Brain microvascular endothelial cell (primary cell): ENCODE data around the gene SH3BP4.

Experiments
- DNase-seq: peaks from one replicate; pipeline ENCODE4 v3.0.0-alpha.2; 2020
- H3K27ac ChIP-seq: fragments of 250-450 bp; sonication (Bioruptor Pico); 2 replicates; pipeline ENCODE4 v1.5.1; 2020; ENCODE audit warnings: mild to moderate bottlenecking, moderate library complexity
- H3K27me3 ChIP-seq: fragments of 250-450 bp; sonication (Bioruptor Pico); replicated peaks from 2 replicates; pipeline ENCODE4 v1.5.1; 2020; ENCODE audit warnings: mild to moderate bottlenecking
- H3K36me3 ChIP-seq: fragments of 250-450 bp; sonication (Bioruptor Pico); replicated peaks from 2 replicates; pipeline ENCODE4 v1.5.1; 2020; ENCODE audit warnings: mild to moderate bottlenecking
- H3K4me3 ChIP-seq: 2 replicates; pipeline ENCODE4 v1.5.1; 2011; ENCODE audit warnings: low read depth, mild to moderate bottlenecking, control low read depth, low read length, moderate library complexity
- in situ Hi-C: cut with HindIII; loops from 2 replicates; pipeline ENCODE4 v1.10.0; 2017; ENCODE audit warnings: low sequenced_read_pairs, low pct_ligation_motif_present
- TF ChIP-seq, protein P1 (sequence below): IDR thresholded peaks from 2 replicates; pipeline ENCODE4 v1.5.1; 2011; ENCODE audit warnings: low read depth, mild to moderate bottlenecking, moderate library complexity, low read length, control low read depth, inconsistent platforms; ENCODE audit errors: missing control alignments

The SH3BP4 gene

DNA sequence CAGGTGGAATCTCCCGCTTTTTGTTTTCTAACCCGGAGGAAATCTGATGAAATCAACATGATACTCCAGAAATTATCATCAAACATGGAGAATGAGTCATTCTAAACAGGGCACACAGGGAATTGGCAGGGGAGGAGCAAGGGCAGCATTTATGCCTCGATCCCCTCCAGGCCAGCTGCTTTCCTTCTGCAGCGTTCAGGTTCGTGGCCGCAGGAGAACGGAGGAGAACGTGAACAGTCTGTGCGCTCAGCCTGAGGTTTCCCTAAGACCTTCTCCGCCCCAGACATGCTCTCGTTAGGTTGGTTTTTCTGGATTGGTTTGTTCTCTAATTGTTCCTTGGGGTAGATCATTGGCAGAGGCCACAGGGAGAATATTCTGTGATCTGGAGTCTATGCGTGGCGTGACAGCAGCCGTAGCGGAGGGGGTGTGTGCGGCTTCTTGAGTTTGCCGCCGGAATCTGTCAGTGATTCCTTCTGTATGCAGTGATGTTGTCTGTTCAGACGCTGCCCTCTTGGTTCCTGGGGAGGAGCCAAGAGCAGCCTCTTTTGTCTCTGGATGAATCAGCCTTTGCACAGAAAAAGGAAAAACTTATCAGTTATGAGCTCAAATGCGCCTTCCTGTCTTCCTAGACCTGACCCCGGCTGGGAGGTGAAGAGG, 75.9 kb downstream of the SH3BP4 start:
- no peaks in the 10 kb centered on the region for H3K36me3 ChIP-seq
- in situ Hi-C loops, result no loop called here
- no peaks in the 10 kb centered on the region for H3K27me3 ChIP-seq
- H3K4me3 ChIP-seq, result no peak overlapping the region
- DNase-seq, result peak; percentile 73
- peak overlapping the region; percentile 68 for H3K27ac ChIP-seq
- TF ChIP-seq, protein P1, sequence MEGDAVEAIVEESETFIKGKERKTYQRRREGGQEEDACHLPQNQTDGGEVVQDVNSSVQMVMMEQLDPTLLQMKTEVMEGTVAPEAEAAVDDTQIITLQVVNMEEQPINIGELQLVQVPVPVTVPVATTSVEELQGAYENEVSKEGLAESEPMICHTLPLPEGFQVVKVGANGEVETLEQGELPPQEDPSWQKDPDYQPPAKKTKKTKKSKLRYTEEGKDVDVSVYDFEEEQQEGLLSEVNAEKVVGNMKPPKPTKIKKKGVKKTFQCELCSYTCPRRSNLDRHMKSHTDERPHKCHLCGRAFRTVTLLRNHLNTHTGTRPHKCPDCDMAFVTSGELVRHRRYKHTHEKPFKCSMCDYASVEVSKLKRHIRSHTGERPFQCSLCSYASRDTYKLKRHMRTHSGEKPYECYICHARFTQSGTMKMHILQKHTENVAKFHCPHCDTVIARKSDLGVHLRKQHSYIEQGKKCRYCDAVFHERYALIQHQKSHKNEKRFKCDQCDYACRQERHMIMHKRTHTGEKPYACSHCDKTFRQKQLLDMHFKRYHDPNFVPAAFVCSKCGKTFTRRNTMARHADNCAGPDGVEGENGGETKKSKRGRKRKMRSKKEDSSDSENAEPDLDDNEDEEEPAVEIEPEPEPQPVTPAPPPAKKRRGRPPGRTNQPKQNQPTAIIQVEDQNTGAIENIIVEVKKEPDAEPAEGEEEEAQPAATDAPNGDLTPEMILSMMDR, result no peak

DNA sequence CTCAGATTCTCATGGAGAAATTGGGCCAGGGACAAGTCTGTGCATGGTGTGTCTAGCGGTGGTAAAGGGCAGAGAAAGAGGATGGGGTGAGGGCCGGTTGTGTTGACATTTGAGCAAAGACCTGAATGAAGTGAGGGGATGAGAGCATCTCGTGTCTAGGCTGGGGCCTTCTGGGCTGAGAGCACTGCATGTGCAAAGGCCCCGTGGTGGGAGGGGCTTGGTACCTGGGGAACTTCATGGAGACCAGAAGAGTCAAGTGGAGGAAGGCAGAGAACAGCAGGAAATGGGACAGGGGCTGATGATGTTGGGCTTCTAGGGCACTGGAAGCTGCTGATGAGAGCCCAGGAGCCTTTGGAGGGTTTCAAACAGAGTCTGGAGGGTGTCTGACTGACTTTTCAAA, 76.8 kb downstream of the SH3BP4 start:
- no peak for DNase-seq
- no peak overlapping the region for H3K27ac ChIP-seq

DNA sequence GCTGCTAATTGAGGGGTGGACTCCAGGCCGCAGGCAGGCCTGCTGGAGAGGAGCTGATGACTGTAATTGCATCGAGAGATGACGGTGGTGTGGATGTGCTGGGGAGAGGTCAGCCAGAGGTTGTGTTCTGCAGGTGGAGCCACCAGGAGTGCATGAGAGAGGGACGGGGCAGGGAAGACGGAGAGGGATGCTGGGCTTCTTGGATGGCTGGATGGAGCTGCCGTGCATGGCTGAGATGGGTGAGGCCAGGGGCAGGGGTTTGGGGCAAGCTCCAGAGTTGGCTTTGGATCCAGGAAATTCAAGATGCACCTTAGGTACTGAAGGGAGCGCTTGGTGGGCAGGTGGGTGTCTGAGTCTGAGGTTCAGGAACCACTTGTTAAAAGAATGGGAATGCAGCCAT, 77.2 kb downstream of the SH3BP4 start:
- in situ Hi-C loops, result no loop called here
- Histone ChIP-seq H3K27ac (no peak overlapping the region), H3K27me3 (no peaks in the 10 kb centered on the region), H3K4me3 (no peak overlapping the region), H3K36me3 (peaks cover 2% of the 10 kb centered on the region)
- no peak for DNase-seq
- TF ChIP-seq, protein P1, result no peak

More for the DNA sequence above, 76.8 kb downstream of the SH3BP4 start:
- TF ChIP-seq, protein P1, result no peak
- no peaks in the 10 kb centered on the region for H3K27me3 ChIP-seq
- H3K4me3 ChIP-seq, result no peak overlapping the region
- H3K36me3 ChIP-seq, result peaks cover 2% of the 10 kb centered on the region
- in situ Hi-C loops, result no loop called here

DNA sequence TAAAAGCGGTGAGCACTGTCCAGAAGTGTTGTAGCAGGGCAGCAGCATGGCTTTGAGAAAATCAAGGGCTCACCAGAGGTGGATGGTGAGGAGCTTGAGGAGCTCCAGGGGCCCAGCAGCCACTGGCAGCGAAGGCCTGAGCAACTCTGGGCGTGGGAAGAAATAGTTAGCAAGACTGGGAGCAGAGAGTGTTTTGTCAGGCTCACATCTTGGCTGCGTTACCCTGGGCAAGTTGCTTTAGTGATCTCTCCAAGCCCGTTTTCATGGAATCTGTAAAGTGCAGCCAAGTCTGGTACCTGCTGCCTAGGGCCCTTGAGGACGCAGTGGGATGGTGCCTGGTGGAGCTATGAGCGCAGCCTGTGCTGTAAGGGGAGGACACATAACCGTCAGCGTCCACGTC, 78.3 kb downstream of the SH3BP4 start:
- Histone ChIP-seq H3K27ac (no peak overlapping the region), H3K4me3 (no peak overlapping the region), H3K27me3 (no peaks in the 10 kb centered on the region), H3K36me3 (peaks cover 5% of the 10 kb centered on the region)
- DNase-seq, result no peak
- TF ChIP-seq, protein P1, result no peak
- in situ Hi-C loops, result no loop called here

DNA sequence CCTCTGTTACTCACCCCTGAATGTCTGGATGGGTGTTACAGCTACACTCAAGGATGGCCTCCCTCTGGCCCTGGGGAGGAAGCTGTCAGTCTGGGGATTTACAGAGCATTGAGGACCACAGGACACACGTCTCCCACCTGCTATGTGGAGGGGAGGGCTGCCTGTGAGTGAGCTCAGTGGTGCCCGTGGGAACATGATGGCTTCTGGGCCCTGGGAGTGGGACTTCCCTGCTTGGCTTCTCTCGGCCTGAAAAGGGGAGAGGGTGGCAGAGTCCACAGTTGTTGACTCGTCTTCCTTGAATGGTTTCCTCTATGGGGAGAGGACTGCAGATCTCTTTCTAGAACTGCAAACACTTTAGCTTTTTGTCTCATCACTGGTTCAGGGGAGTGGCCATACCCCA, 79.1 kb downstream of the SH3BP4 start:
- TF ChIP-seq, protein P1, result no peak
- Histone ChIP-seq H3K27me3 (no peaks in the 10 kb centered on the region), H3K4me3 (no peak overlapping the region), H3K27ac (no peak overlapping the region), H3K36me3 (peaks cover 12% of the 10 kb centered on the region)
- DNase-seq, result no peak
- in situ Hi-C loops, result no loop called here
